Spleen (tissue), 7 donors: ENCODE results near the gene GBE1.

Experiments
- CTCF ChIP-seq, 11 experiments: fragments of 200-600 bp in 7 of 11; fragments of 450-650 bp in 4 of 11; sonication (generic) in 4 of 11; IDR thresholded peaks in 8 of 11; conservative IDR thresholded peaks in 3 of 11; 1 replicate in 7 of 11; 2 replicates in 4 of 11; pipeline versions ENCODE4 v1.4.0 to v1.8.0; 2016 to 2021; ENCODE audit warnings: antibody characterized with exemption in 11 of 11, inconsistent platforms in 4 of 11, mild to moderate bottlenecking in 1 of 11
- POLR2A ChIP-seq, 3 donors: fragments of 450-650 bp; IDR thresholded peaks; one replicate each; pipeline ENCODE4 v1.5.1; 2017; ENCODE audit warnings: antibody characterized with exemption in 3 of 3, mild to moderate bottlenecking in 1 of 3
- POLR2AphosphoS5 ChIP-seq, 3 donors: sonication (generic); formaldehyde crosslinking; IDR thresholded peaks; one replicate each; pipeline ENCODE4 v1.5.1; 2017; ENCODE audit warnings: antibody characterized with exemption in 3 of 3
- donor health status: DM: no; HTN: no; CAD: no; lungs with moderate emphysema.
- donor health status: DM: no; HTN: no; CAD: no.
- donor health status: DM: no; HTN: no; CAD: no.

GRCh38 chr3:81490541-81491288 is 270.7 kb downstream of the GBE1 start:
- peak; percentile 28 to 77 (median 72) for TF ChIP-seq CTCF (IDR thresholded peaks at IDR 0.05 in 8 of 11, conservative IDR thresholded peaks at IDR 0.05 in 3 of 11)
- TF ChIP-seq POLR2AphosphoS5 (IDR thresholded peaks at IDR 0.05): no peak
- no peak for TF ChIP-seq POLR2A (IDR thresholded peaks at IDR 0.05)
